Rectal smooth muscle tissue (tissue), 1 donor: Measurements from ENCODE around the gene PRSS22.

ENCODE experiments used
- H3K27ac ChIP-seq: one replicate; pipeline ENCODE4 v1.7.0; 2013; ENCODE audit warnings: low read depth, low read length, inconsistent platforms
- H3K27me3 ChIP-seq: one replicate; pipeline ENCODE4 v1.7.0; 2013; ENCODE audit warnings: low read length; ENCODE audit not compliant: control insufficient read depth, insufficient read depth
- H3K36me3 ChIP-seq: one replicate; pipeline ENCODE4 v1.7.0; 2013; ENCODE audit warnings: low read length; ENCODE audit not compliant: control insufficient read depth, insufficient read depth
- H3K4me1 ChIP-seq: one replicate; pipeline ENCODE4 v1.7.0; 2013; ENCODE audit warnings: low read length; ENCODE audit not compliant: control insufficient read depth, insufficient read depth
- H3K4me3 ChIP-seq: one replicate; pipeline ENCODE4 v1.7.0; 2013; ENCODE audit warnings: low read length
- H3K9ac ChIP-seq: one replicate; pipeline ENCODE4 v1.7.0; 2013; ENCODE audit warnings: low read length

PRSS22 gene

GRCh38 chr16:2819939-2820835 lies 37.8 kb downstream of the PRSS22 start:
- no peaks in the 10 kb centered on the region for H3K36me3 ChIP-seq
- no peaks in the 10 kb centered on the region for H3K27me3 ChIP-seq
- H3K9ac ChIP-seq: no peak overlapping the region

GRCh38 chr16:2819179-2819938 lies 38.6 kb downstream of the PRSS22 start:
- Histone ChIP-seq H3K4me1 (no peaks in the 10 kb centered on the region), H3K9ac (no peak overlapping the region), H3K27me3 (no peaks in the 10 kb centered on the region), H3K4me3 (no peak overlapping the region), H3K27ac (no peak overlapping the region), H3K36me3 (no peaks in the 10 kb centered on the region)

More at GRCh38 chr16:2819939-2820835, 37.8 kb downstream of the PRSS22 start:
- no peak overlapping the region for H3K4me3 ChIP-seq
- no peak overlapping the region for H3K27ac ChIP-seq
- no peaks in the 10 kb centered on the region for H3K4me1 ChIP-seq

GRCh38 chr16:2818272-2818876 lies 39.6 kb downstream of the PRSS22 start:
- no peaks in the 10 kb centered on the region for H3K36me3 ChIP-seq
- H3K27ac ChIP-seq: no peak overlapping the region
- H3K27me3 ChIP-seq: no peaks in the 10 kb centered on the region
- H3K4me3 ChIP-seq: no peak overlapping the region
- H3K4me1 ChIP-seq: no peaks in the 10 kb centered on the region
- no peak overlapping the region for H3K9ac ChIP-seq

- no peaks in the 10 kb centered on the region for H3K27me3 ChIP-seq
- no peaks in the 10 kb centered on the region for H3K36me3 ChIP-seq
- H3K4me1 ChIP-seq: no peaks in the 10 kb centered on the region
- no peak overlapping the region for H3K9ac ChIP-seq
- no peak overlapping the region for H3K27ac ChIP-seq
- no peak overlapping the region for H3K4me3 ChIP-seq
Measured at GRCh38 chr16:2817340-2818271, 40.4 kb downstream of the PRSS22 start.

- H3K27me3 ChIP-seq: no peaks in the 10 kb centered on the region
Measured at GRCh38 chr16:2816751-2817339, 41.1 kb downstream of the PRSS22 start, which contains the start of gene PRSS21. TSS of gene PRSS21 (plus strand) at chr16:2817237. CDS start at chr16:2817269, 32 bp downstream.

GRCh38 chr16:2815299-2815771 lies 42.6 kb downstream of the PRSS22 start:
- Histone ChIP-seq H3K27ac (no peak overlapping the region), H3K27me3 (peaks cover 2% of the 10 kb centered on the region), H3K9ac (no peak overlapping the region), H3K36me3 (no peaks in the 10 kb centered on the region), H3K4me1 (no peaks in the 10 kb centered on the region), H3K4me3 (no peak overlapping the region)

More at GRCh38 chr16:2816751-2817339, 41.1 kb downstream of the PRSS22 start, which contains the start of gene PRSS21:
- Histone ChIP-seq H3K27ac (no peak within 1 kb of the TSS), H3K36me3 (no peaks in the 10 kb centered on the region), H3K4me3 (no peak within 1 kb of the TSS), H3K4me1 (no peaks in the 10 kb centered on the region), H3K9ac (no peak within 1 kb of the TSS)

- no peak overlapping the region for H3K9ac ChIP-seq
- H3K27me3 ChIP-seq: peaks cover 2% of the 10 kb centered on the region
- H3K4me3 ChIP-seq: no peak overlapping the region
- H3K36me3 ChIP-seq: no peaks in the 10 kb centered on the region
- H3K4me1 ChIP-seq: no peaks in the 10 kb centered on the region
- H3K27ac ChIP-seq: no peak overlapping the region
Measured at GRCh38 chr16:2814551-2815298, 43.2 kb downstream of the PRSS22 start.

GRCh38 chr16:2813771-2814221 lies 44.2 kb downstream of the PRSS22 start:
- H3K36me3 ChIP-seq: no peaks in the 10 kb centered on the region
- H3K4me1 ChIP-seq: no peaks in the 10 kb centered on the region
- no peak overlapping the region for H3K9ac ChIP-seq
- no peak overlapping the region for H3K4me3 ChIP-seq
- no peak overlapping the region for H3K27ac ChIP-seq
- peaks cover 2% of the 10 kb centered on the region for H3K27me3 ChIP-seq

GRCh38 chr16:2811703-2812471 lies 46.1 kb downstream of the PRSS22 start:
- Histone ChIP-seq H3K9ac (no peak overlapping the region), H3K4me3 (no peak overlapping the region), H3K4me1 (no peaks in the 10 kb centered on the region), H3K36me3 (no peaks in the 10 kb centered on the region), H3K27ac (no peak overlapping the region), H3K27me3 (peaks cover 2% of the 10 kb centered on the region)

- H3K27ac ChIP-seq: no peak overlapping the region
- H3K9ac ChIP-seq: no peak overlapping the region
- H3K36me3 ChIP-seq: no peaks in the 10 kb centered on the region
- peaks cover 2% of the 10 kb centered on the region for H3K27me3 ChIP-seq
- no peak overlapping the region for H3K4me3 ChIP-seq
- H3K4me1 ChIP-seq: no peaks in the 10 kb centered on the region
Measured at GRCh38 chr16:2810651-2811050, 47.3 kb downstream of the PRSS22 start.
